Measurements from ENCODE around the gene SPZ1.
A peak's percentile ranks its signal among the peaks of the same experiment; 100 is the strongest.
"Not testable (repeated sequence)": the region's sequence is repeated elsewhere in the genome, so short reads cannot be mapped to it uniquely, and the experiment has no call there.

SPZ1 gene, protein sequence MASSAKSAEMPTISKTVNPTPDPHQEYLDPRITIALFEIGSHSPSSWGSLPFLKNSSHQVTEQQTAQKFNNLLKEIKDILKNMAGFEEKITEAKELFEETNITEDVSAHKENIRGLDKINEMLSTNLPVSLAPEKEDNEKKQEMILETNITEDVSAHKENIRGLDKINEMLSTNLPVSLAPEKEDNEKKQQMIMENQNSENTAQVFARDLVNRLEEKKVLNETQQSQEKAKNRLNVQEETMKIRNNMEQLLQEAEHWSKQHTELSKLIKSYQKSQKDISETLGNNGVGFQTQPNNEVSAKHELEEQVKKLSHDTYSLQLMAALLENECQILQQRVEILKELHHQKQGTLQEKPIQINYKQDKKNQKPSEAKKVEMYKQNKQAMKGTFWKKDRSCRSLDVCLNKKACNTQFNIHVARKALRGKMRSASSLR

DNA sequence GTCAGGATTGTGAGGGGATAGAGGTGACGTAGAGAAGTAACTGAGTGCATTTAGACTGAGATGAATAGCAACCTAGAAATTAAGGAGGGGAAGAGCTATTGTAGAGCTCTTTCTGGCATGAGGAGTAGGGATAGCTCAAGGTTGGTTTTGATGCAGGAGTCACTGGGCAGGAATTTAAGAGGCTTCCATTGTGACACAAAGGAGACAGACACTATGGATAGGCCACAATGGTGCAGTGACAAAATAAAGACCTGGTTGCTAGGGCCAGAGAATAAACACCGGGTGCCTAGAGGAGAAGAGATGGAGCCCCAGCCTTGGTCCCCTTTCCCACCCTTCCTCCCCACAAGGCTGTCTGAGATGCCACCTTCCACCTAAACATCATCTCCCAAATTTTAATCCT is at the start of gene SPZ1:
Gene SPZ1 (plus strand): TSS at position 301 of the 400 bp plus-strand sequence. CDS start 214 bp downstream, outside the sequence.
- DNase-seq, result no peak

GRCh38 chr5:80270543-80270942 is 49.3 kb upstream of the SPZ1 start:
- not testable (repeated sequence) for DNase-seq

DNA sequence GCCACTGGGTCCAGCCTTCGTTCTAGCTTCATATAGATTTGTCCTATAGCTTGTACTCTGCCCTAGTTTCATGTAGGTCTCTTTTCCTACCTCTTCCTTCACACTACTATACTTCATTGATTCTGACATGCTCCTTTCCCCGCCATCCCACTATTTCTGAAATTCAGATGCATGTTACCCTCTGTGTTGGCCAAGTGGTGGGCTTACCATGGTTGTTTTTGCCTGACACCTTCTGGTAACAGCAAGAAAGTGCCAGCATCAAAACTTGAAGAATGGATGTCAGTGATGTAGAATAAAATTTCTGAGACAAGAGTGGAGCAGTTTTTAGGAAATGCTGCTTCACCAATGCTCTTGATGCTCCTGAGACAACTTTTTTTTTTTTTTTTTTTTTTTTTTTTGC is 44.5 kb upstream of the SPZ1 start:
- DNase-seq, result peak in 16 of 56 donors; percentile 2 to 67 (median 12)

DNA sequence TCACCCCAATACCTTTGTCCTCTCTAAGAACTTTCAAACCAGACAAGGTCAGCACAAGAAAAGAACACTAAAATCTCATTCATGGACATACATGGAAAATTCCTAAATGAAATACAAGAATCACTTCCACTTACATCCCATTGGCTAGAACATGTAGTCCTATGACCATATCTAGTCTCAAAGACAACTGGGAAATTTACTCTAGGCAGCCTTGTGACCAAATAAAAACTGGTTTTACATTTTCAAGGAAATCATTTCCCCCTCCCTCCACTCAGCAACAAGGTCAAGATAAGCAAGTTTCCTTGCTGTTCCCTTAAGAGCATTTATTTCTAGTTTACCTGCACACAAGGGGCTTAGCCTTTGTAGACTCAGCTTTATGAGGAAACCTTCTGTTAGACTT is 43.6 kb upstream of the SPZ1 start:
- DNase-seq, result no peak

- no peak for DNase-seq
Measured at GRCh38 chr5:80277191-80277590, 42.6 kb upstream of the SPZ1 start.

DNA sequence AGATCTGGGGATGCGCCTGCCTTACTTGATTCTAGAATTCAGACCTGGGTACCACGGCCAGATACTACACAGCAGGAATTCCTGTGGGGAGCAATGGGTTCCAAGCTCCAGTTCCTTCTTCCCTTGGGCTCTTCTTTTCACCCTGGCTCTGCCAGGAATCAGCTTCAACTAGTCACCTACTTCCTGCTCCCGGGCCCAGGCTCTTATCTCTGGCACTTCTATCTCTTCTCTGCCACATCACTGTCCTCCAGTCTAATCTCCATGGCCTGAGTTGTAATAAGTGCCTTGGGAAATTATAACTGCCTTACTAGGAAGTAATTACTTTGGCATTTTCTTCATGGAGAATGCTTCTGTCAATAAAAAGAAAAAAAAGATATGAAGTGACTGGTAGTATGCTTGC is 37.7 kb upstream of the SPZ1 start:
- no peak for DNase-seq

DNA sequence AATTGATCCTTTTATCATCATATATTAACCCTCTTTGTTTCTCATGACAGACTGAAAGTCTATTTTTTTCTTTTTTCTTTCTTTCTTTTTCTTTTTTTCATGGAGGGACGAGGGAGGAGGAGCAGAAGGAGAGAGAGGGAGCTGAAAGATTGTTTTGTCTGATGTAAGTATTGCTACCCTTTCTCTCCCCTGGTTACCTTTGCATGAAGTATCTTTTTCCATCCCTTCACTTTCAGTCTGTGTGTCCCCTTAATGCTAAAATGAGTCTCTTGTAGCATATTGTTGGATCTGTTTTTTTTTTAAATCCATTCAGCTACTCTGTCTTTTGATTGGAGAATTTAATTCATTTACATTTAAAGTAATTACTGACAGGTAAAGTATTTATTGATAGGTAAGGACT is 36.4 kb upstream of the SPZ1 start:
- no peak for DNase-seq

DNA sequence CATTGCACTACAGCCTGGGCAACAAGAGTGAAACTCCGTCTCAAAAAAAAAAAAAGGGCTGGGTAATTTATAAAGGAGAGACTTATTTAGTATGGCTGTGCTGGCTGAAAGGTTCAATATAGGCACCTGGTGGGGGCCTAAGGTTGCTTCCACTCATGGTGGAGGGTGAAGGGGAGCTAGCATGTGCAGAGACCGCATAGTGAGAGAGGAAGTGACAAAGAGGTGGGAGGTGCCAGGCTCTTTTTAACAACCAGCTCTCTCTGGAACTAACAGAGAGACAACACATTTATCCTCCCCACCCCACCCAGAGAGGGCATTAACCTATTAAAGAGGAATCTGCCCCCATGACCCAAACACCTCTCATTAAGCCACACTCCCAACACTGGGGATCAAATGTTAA is 35.1 kb upstream of the SPZ1 start:
- DNase-seq, result no peak

GRCh38 chr5:80288177-80288576 is 31.6 kb upstream of the SPZ1 start:
- no peak for DNase-seq

DNA sequence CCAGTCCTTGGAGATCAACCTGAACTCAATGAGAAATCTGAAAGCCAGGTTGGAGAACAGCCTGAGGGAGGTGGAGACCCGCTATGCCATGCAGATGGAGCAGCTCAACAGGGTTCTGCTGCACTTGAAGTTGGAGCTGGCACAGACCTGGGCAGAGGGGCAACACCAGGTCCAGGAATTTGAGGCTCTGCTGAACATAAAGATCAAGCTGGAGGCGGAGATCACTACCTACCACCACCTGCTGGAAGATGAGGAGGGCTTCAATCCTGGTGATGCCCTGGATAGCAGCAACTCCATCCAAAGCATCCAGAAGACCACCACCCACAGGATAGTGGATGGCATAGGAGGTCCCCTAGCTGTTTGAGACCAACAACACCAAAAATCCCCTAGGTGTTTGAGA is 30.5 kb upstream of the SPZ1 start:
- DNase-seq, result no peak

DNA sequence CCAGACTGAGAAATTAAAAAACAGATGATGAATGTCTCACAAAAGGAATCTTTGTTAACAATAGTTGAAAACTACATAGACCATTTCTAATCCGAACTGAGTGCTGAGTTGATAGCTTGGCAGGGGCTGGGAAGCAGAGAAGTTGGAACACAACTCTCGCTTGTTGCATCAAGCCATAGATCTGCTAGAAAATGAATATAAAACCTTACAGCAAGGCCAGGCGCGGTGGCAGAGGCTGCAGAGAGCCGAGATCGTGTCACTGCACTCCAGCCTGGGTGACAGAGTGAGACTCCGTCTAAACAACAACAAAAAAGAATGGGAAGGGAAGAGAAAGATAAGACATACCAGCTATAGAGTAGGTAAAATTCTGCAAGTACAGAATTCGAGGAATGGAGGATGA is 28.0 kb upstream of the SPZ1 start:
- DNase-seq, result no peak

DNA sequence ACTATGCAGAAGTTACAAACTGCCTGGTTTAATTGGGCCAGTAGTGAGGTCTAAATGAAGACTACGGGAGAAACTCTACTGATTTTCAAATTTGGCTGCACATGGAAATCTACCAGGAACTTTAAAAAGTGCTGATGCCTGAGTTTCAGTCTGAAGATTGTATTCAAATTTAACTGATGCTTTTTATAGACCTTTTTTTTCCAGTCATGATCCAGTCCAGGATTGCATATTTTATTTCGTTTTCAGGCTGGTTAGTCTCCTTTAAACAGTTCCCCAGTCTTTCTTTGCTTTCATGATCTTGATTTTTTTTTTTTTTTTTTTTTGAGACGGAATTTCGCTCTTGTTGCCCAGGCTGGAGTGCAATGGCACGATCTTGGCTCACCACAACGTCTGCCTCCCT is 23.7 kb upstream of the SPZ1 start:
- no peak for DNase-seq

GRCh38 chr5:80299601-80300000 is 20.2 kb upstream of the SPZ1 start:
- DNase-seq, result no peak

GRCh38 chr5:80300125-80300524 is 19.7 kb upstream of the SPZ1 start:
- no peak for DNase-seq

GRCh38 chr5:80300796-80301195 is 19.0 kb upstream of the SPZ1 start:
- not testable (repeated sequence) for DNase-seq

DNA sequence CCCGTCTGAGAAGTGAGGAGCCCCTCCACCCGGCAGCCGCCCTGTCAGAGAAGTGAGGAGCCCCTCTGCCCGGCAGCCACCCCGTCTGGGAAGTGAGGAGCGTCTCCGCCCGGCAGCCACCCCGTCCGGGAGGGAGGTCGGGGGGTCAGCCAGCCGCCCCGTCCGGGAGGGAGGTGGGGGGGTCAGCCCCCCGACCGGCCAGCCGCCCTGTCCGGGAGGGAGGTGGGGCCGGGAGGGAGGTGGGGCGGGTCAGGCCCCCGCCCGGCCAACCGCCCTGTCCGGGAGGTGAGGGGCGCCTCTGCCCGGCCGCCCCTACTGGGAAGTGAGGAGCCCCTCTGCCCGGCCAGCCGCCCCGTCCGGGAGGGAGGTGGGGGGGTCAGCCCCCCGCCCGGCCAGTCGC is 18.5 kb upstream of the SPZ1 start:
- not testable (repeated sequence) for DNase-seq

- no peak for DNase-seq
Measured at GRCh38 chr5:80302636-80303035, 17.2 kb upstream of the SPZ1 start.

GRCh38 chr5:80308526-80308925 is 11.3 kb upstream of the SPZ1 start:
- DNase-seq, result no peak

DNA sequence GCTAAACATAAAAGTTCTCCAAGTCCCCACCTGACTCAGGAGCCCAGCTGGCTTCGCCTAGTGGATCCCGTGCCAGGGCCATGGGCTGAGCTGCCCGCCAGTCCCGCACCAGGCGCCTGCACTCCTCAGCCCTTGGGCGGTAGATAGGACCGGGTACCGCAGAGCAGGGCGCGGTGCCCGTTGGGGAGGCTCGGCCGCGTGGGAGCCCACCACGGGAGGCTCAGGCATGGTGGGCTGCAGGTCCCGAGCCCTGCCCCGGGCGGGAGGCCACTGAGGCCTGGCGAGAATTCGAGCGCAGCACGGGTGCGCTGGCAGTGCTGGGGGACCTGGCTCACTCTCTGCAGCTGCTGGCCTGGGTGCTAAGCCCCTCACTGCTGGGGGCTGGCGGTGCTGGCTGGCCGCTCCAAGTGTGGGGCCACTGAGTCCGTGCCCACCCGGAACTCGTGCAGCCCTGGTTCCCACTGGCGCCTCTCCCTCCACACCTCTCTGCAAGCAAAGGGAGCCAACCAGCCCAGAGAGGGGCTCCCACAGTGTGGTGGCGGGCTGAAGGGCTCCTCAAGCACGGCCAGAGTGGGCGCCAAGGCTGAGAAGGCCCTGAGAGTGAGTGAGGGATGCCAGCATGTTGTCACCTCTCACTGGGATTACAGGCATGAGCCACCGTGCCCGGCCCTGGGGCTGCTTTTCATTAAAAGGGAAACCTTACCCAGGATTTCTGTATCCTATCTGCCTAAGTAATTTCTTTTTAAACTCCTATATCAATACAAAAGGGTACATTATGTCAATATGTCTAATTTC is 9.7 kb upstream of the SPZ1 start:
- DNase-seq, result no peak

- no peak for DNase-seq
Measured at GRCh38 chr5:80315244-80315643, 4.6 kb upstream of the SPZ1 start.

DNA sequence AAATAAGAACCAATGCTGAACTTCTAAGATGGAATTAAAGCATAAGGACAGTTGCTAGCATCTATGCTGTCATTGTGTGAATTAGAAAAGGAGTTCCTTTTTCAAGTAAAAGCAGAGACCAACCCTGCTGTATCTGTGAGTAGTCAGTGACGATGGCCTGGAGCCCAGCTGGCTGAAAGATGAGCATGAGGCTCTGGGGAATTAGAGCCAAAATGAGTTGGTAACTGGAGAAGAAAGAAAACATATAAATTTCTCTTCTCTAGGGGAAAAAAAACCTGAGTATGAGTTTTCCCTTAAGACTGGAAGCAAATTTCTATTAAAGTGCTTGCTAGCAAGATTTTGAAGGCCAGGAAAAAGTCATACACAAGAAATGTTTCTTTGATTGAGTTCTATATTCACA is 1.6 kb upstream of the SPZ1 start:
- DNase-seq, result peak in 16 of 56 donors; percentile 1 to 36 (median 10)

- no peak for DNase-seq
Measured at GRCh38 chr5:80324912-80325311, 5.1 kb downstream of the SPZ1 start.

- no peak for DNase-seq
Measured at GRCh38 chr5:80326468-80326867, 6.7 kb downstream of the SPZ1 start.

Measured in amygdala (tissue), 56 donors.